Panc1 (cell line): Measurements from ENCODE around the gene PHF23. TPM values are rescaled to one million over a fixed set of nuclear protein-coding genes. Genes with fewer than 3 reads are reported as not detected.

Experiments
- ATAC-seq: fragments of 200-7000 bp; cut with Tn5 transposase; 2 replicates; pipeline ENCODE4 v1.9.1; 2020; ENCODE audit warnings: mild to moderate bottlenecking, moderate library complexity
- BruUV-seq: library from RNA; stranded (reverse); fragments of 400-500 nt; replicated peaks from 2 replicates; lab custom pipeline; 2021; lab: Mats Ljungman, UMichigan
- CTCF ChIA-PET: fragments of 300-600 bp; sonication (Branson Sonifier 250); formaldehyde crosslinking; loops from one replicate; lab custom pipeline; 2022; ENCODE audit warnings: antibody characterized with exemption; lab: Charles Lee
- POLR2A ChIA-PET: fragments of 300-600 bp; sonication (Branson Sonifier 250); formaldehyde crosslinking; loops from one replicate; lab custom pipeline; 2022; ENCODE audit warnings: antibody characterized with exemption; lab: Charles Lee
- DNase-seq: peaks from one replicate; pipeline ENCODE4 v3.0.0-alpha.2; 2010; ENCODE audit warnings: low read depth, low spot score
- H3K27ac ChIP-seq: 2 replicates; pipeline ENCODE4 v1.5.1; 2011; ENCODE audit warnings: mild to moderate bottlenecking, low read length, inconsistent platforms
- H3K27me3 ChIP-seq: fragments of 200-500 bp; sonication (Bioruptor generic); 2 replicates; pipeline ENCODE4 v1.6.0; 2014; ENCODE audit warnings: low read length, inconsistent platforms; ENCODE audit not compliant: control insufficient read depth, insufficient read depth
- H3K36me3 ChIP-seq: fragments of 200-500 bp; sonication (Bioruptor generic); 2 replicates; pipeline ENCODE4 v1.5.1; 2014; ENCODE audit warnings: inconsistent platforms, mild to moderate bottlenecking, low read length, moderate library complexity; ENCODE audit not compliant: control insufficient read depth, insufficient read depth
- H3K4me1 ChIP-seq: 2 replicates; pipeline ENCODE4 v1.5.1; 2011; ENCODE audit warnings: inconsistent platforms, mild to moderate bottlenecking, low read length, moderate library complexity; ENCODE audit not compliant: control insufficient read depth, insufficient read depth
- H3K4me3 ChIP-seq, 2 experiments: 2 replicates each; pipeline ENCODE4 v1.5.1; 2011 to 2012; ENCODE audit warnings: low read depth in 2 of 2, low read length in 2 of 2, mild to moderate bottlenecking in 2 of 2, inconsistent platforms in 1 of 2, moderate library complexity in 1 of 2
- H3K9me3 ChIP-seq: fragments of 200-500 bp; sonication (Bioruptor generic); 2 replicates; pipeline ENCODE4 v1.5.1; 2014; ENCODE audit warnings: low read depth, mild to moderate bottlenecking, inconsistent platforms, low read length, moderate library complexity; ENCODE audit not compliant: control insufficient read depth, insufficient read depth
- POLR2AphosphoS5 ChIP-seq: IDR thresholded peaks from 2 replicates; pipeline ENCODE4 v1.6.1; 2012; ENCODE audit warnings: mild to moderate bottlenecking, low read depth, low read length, moderate library complexity
- SIN3A ChIP-seq: IDR thresholded peaks from 2 replicates; pipeline ENCODE4 v1.6.1; 2012; ENCODE audit warnings: low read depth, mild to moderate bottlenecking, low read length, moderate library complexity, borderline replicate concordance; ENCODE audit not compliant: insufficient read depth
- TCF7L2 ChIP-seq: IDR thresholded peaks from 2 replicates; pipeline ENCODE4 v1.6.1; 2011; ENCODE audit warnings: mild to moderate bottlenecking, low read depth, low read length, inconsistent platforms
- in situ Hi-C: cut with HindIII; loops from 2 replicates; pipeline ENCODE4 v1.10.0; 2016; ENCODE audit warnings: low sequenced_read_pairs, low pct_unique_long_range_greater_than_20kb
- intact Hi-C: fragments of 100-400 bp; cut with micrococcal nuclease; formaldehyde crosslinking; loops from one replicate; pipeline ENCODE4 v1.10.0; 2022; ENCODE audit not compliant: unreplicated experiment
- total RNA-seq: library from RNA; stranded (reverse); gene quantifications from one replicate; pipeline ENCODE4 v1.2.1, GENCODE V29; 2021; ENCODE audit not compliant: unreplicated experiment
- TF ChIP-seq, protein P1 (sequence below), 2 experiments: IDR thresholded peaks; 2 replicates each; pipeline ENCODE4 v1.6.1; 2011 to 2012; ENCODE audit warnings: low read depth in 2 of 2, control low read depth in 1 of 2, low read length in 1 of 2, mild to moderate bottlenecking in 1 of 2, moderate library complexity in 1 of 2; ENCODE audit not compliant: insufficient read depth in 1 of 2
- TF ChIP-seq, protein P2 (sequence below): fragments of 450-650 bp; IDR thresholded peaks from 2 replicates; pipeline ENCODE4 v1.5.1; 2017; ENCODE audit warnings: mild to moderate bottlenecking

The PHF23 gene
- total RNA-seq, 1 experiment from 2014 or later = 69.3 TPM

DNA sequence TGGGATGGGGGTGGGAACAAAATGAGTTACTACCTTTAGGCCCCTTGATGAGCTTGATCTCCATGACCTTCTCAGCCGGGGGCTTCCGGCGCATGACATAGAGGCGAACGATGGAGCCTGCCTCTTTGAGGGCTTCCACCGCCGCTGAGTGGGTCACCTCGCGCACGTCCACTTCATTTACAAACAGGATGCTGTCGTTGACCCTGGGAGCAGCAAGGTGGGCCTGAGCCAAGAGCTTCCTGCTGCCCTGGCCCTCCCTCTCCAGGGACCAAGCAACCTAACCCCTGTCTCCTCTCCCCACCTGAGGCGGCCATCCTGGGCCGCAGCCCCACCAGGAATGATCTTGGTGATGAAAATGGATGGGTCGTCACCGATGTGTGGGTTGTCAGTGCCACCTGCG lies 35.9 kb downstream of the PHF23 start:
- H3K27ac ChIP-seq = no peak overlapping the region
- peaks cover 4% of the 10 kb centered on the region for H3K36me3 ChIP-seq
- ChIA-PET POLR2A (no interaction called here), CTCF (no interaction called here)
- no peaks in the 10 kb centered on the region for H3K4me1 ChIP-seq
- in situ Hi-C loops (no loop called here), intact Hi-C loops (no loop called here)
- no peak for DNase-seq
- H3K4me3 ChIP-seq = no peak overlapping the region
- no peaks in the 10 kb centered on the region for H3K27me3 ChIP-seq
- ATAC-seq = no peak
- BruUV-seq = no TSS peak
- H3K9me3 ChIP-seq = no peaks in the 10 kb centered on the region
- TF ChIP-seq SIN3A (no peak), TCF7L2 (no peak), POLR2AphosphoS5 (no peak)
- TF ChIP-seq, protein P1, sequence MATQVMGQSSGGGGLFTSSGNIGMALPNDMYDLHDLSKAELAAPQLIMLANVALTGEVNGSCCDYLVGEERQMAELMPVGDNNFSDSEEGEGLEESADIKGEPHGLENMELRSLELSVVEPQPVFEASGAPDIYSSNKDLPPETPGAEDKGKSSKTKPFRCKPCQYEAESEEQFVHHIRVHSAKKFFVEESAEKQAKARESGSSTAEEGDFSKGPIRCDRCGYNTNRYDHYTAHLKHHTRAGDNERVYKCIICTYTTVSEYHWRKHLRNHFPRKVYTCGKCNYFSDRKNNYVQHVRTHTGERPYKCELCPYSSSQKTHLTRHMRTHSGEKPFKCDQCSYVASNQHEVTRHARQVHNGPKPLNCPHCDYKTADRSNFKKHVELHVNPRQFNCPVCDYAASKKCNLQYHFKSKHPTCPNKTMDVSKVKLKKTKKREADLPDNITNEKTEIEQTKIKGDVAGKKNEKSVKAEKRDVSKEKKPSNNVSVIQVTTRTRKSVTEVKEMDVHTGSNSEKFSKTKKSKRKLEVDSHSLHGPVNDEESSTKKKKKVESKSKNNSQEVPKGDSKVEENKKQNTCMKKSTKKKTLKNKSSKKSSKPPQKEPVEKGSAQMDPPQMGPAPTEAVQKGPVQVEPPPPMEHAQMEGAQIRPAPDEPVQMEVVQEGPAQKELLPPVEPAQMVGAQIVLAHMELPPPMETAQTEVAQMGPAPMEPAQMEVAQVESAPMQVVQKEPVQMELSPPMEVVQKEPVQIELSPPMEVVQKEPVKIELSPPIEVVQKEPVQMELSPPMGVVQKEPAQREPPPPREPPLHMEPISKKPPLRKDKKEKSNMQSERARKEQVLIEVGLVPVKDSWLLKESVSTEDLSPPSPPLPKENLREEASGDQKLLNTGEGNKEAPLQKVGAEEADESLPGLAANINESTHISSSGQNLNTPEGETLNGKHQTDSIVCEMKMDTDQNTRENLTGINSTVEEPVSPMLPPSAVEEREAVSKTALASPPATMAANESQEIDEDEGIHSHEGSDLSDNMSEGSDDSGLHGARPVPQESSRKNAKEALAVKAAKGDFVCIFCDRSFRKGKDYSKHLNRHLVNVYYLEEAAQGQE (IDR thresholded peaks at IDR 0.05; ENCODE audit: insufficient read depth in 1 of 2, low read depth in 2 of 2, low read length in 1 of 2) = no peak
- TF ChIP-seq, protein P2, sequence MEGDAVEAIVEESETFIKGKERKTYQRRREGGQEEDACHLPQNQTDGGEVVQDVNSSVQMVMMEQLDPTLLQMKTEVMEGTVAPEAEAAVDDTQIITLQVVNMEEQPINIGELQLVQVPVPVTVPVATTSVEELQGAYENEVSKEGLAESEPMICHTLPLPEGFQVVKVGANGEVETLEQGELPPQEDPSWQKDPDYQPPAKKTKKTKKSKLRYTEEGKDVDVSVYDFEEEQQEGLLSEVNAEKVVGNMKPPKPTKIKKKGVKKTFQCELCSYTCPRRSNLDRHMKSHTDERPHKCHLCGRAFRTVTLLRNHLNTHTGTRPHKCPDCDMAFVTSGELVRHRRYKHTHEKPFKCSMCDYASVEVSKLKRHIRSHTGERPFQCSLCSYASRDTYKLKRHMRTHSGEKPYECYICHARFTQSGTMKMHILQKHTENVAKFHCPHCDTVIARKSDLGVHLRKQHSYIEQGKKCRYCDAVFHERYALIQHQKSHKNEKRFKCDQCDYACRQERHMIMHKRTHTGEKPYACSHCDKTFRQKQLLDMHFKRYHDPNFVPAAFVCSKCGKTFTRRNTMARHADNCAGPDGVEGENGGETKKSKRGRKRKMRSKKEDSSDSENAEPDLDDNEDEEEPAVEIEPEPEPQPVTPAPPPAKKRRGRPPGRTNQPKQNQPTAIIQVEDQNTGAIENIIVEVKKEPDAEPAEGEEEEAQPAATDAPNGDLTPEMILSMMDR = no peak

DNA sequence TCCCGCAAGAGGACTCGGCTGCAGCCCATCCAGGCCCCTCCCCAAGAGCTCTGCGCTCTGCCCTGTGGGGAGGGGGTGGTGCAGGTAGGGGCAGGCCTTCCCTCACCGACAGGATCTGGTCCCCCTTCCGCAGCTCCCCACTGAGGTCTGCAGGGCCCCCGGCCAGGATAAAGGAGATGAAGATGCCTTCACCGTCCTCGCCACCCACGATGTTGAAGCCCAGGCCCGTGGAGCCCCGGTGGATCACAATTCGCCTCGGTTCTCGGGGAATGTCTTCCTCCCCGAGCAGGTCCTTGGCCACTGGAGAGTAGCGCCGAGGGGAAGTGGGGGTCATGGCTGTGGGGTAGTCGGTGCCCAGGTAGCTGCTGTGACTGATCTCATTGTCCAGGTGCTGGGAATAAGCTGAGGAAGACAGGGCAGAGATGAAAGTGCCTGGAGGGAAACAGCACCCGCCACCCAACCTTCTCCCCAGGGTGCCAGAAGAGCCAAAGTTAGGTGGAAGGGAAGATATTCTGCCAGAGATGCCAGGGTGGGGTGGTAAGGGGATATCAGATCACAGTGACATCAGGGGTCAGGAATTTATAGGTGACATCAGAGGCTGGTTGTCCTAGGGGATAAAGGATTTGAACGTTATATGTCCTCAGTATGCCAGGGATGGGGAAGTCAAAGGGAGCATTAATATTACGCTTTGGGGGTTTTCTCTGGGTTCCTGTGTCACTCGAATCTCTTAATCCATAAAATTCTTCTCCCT lies 42.4 kb downstream of the PHF23 start:
- DNase-seq = no peak
- Histone ChIP-seq H3K9me3 (no peaks in the 10 kb centered on the region), H3K4me1 (no peaks in the 10 kb centered on the region), H3K4me3 (no peak overlapping the region), H3K36me3 (no peaks in the 10 kb centered on the region; the same call in 1 of the 2 replicates), H3K27me3 (no peaks in the 10 kb centered on the region), H3K27ac (no peak overlapping the region)
- POLR2A ChIA-PET = interaction anchor here (0.8 kb wide), 1 partner anchor 21 kb away, joined by 6 read pairs; no protein-coding TSS in a partner anchor
- ATAC-seq = no peak
- CTCF ChIA-PET = no interaction called here
- TF ChIP-seq SIN3A (no peak), TCF7L2 (no peak), POLR2AphosphoS5 (no peak)
- TF ChIP-seq, protein P1 (IDR thresholded peaks at IDR 0.05; ENCODE audit: insufficient read depth in 1 of 2, low read depth in 2 of 2, low read length in 1 of 2) = no peak
- TF ChIP-seq, protein P2 = no peak
- no TSS peak for BruUV-seq
- in situ Hi-C loops = no loop called here
- intact Hi-C loops = no loop called here
